DOHH2 (cell line): ENCODE measurements around the gene STUB1.

ENCODE experiments used
- EZH2phosphoT487 ChIP-seq: fragments of 200-600 bp; sonication (generic); IDR thresholded peaks from 2 replicates; pipeline ENCODE4 v1.6.1; 2017; ENCODE audit warnings: borderline replicate concordance, mild to moderate bottlenecking, antibody characterized with exemption, low read length, moderate library complexity, mixed read lengths
- TF ChIP-seq, protein P1 (sequence below): fragments of 200-600 bp; sonication (generic); IDR thresholded peaks from one replicate; pipeline ENCODE4 v1.5.1; 2014; ENCODE audit warnings: antibody characterized with exemption, mild to moderate bottlenecking, low read depth, low read length; ENCODE audit not compliant: poor library complexity, severe bottlenecking

DNA sequence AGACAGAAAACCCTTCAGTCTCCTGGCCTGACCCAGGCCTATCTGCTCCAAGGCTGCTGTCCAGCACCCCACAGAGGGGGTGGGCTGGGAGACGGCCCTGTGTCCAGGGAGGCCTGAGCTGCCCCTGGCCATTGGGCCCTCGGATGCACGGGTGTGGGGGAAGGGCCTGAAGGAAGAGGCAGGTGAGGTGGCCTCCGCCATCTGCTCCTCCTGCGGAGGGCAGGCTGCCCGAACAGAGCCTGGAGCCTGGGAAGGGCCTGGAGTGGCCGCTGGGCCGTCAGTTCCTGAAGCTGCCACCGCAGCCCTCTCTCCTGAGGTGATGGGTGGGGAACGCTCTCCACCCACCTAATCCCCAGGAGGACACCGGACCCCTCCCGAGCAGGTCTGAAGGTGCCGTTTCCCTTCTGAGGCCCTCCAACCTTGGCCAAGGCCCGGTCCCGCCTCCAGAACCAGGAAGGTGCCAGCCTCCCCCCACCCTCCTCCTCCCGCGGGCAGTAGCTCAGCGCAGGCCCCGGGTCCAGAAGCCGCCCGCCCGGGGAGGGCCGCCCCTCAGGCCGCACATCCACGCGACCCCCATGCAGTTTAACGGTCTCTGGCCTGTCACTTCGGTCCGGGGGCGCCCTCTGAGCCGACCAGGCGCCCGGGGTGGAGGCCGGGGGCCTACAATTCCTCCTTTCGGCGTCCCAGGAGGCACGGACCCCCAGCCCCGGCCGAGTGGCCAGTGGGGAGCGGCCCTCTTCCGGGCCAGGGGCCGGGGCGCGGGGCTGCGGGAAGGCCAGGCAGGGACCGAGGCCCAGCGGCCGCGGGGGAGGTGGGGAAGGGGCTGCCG lies 24.6 kb downstream of the STUB1 start:
- TF ChIP-seq, protein P1, sequence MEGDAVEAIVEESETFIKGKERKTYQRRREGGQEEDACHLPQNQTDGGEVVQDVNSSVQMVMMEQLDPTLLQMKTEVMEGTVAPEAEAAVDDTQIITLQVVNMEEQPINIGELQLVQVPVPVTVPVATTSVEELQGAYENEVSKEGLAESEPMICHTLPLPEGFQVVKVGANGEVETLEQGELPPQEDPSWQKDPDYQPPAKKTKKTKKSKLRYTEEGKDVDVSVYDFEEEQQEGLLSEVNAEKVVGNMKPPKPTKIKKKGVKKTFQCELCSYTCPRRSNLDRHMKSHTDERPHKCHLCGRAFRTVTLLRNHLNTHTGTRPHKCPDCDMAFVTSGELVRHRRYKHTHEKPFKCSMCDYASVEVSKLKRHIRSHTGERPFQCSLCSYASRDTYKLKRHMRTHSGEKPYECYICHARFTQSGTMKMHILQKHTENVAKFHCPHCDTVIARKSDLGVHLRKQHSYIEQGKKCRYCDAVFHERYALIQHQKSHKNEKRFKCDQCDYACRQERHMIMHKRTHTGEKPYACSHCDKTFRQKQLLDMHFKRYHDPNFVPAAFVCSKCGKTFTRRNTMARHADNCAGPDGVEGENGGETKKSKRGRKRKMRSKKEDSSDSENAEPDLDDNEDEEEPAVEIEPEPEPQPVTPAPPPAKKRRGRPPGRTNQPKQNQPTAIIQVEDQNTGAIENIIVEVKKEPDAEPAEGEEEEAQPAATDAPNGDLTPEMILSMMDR: no peak
- no peak for TF ChIP-seq EZH2phosphoT487
